Adrenal gland (tissue), 12 donors: Measurements from ENCODE around the gene INO80C. TPM values are rescaled to one million over a fixed set of nuclear protein-coding genes. Genes with fewer than 3 reads are reported as not detected.

Source experiments
- DNase-seq, 7 donors: peaks; one replicate each; pipeline ENCODE4 v3.0.0-alpha.2; 2019 to 2020
- H3K27ac ChIP-seq, 5 donors: fragments of 200-600 bp; sonication (generic) in 4 of 5; 1 replicate in 3 of 5; 2 replicates in 2 of 5; pipeline versions ENCODE4 v1.5.1 to v1.8.0; 2016 to 2020; ENCODE audit warnings: mild to moderate bottlenecking in 1 of 5
- H3K27me3 ChIP-seq: fragments of 200-600 bp; 2 replicates; pipeline ENCODE4 v1.8.0; 2021
- H3K36me3 ChIP-seq, 2 donors: fragments of 200-600 bp; replicated peaks in 1 of 2; 1 replicate in 1 of 2; 2 replicates in 1 of 2; pipeline versions ENCODE4 v1.5.1 to v1.8.0; 2018 to 2022
- H3K4me1 ChIP-seq, 2 donors: fragments of 200-600 bp; replicated peaks in 1 of 2; 1 replicate in 1 of 2; 2 replicates in 1 of 2; pipeline versions ENCODE4 v1.5.1 to v1.8.0; 2018 to 2021
- H3K4me3 ChIP-seq, 4 donors: fragments of 200-600 bp; sonication (generic) in 3 of 4; one replicate each; pipeline ENCODE4 v1.5.1; 2016 to 2018
- H3K9me3 ChIP-seq, 3 donors: fragments of 200-600 bp; sonication (generic) in 1 of 3; replicated peaks in 1 of 3; 1 replicate in 2 of 3; 2 replicates in 1 of 3; pipeline versions ENCODE4 v1.5.1 to v1.8.0; 2016 to 2021
- POLR2A ChIP-seq, 2 donors: fragments of 450-650 bp; IDR thresholded peaks; one replicate each; pipeline ENCODE4 v1.6.1; 2017; ENCODE audit warnings: antibody characterized with exemption in 2 of 2, mild to moderate bottlenecking in 2 of 2, moderate library complexity in 1 of 2
- WGBS, 4 donors: extraction: QIAGEN DNeasy Blood & Tissue Kit in 2 of 4; methylation state at CpG; one replicate each; pipeline versions ENCODE4 v1.1.5 to v1.1.7; 2013 to 2017; 5-methylcytosine and 5-hydroxymethylcytosine counted together
- intact Hi-C, 2 donors: fragments of 100-400 bp; cut with DNase I; formaldehyde crosslinking; loops; one replicate each; pipeline versions ENCODE4 v1.14.1 to v1.15.0; 2022 to 2023
- polyA plus RNA-seq, 3 donors: library from polyadenylated mRNA; stranded (reverse); fragments of 200-250 nt in 2 of 3; fragments of 350-450 nt in 1 of 3; fragmentation: Illumina TruSeq in 1 of 3; extraction: RNeasy Lipid Tissue Mini Kit (QIAGEN cat#74804) in 1 of 3; gene quantifications; one replicate each; pipeline ENCODE4 v1.2.3, GENCODE V29; 2013 to 2014
- total RNA-seq, 9 donors: library from RNA; depleted of rRNA in 4 of 9; stranded (reverse); fragments of >200 nt in 4 of 9; fragments of 120-200 nt in 1 of 9; fragmentation: NEBNext Ultra II Directional in 1 of 9; extraction: Animal tissue kit (Norgen Biotek cat#: 25700) in 1 of 9; gene quantifications; one replicate each; pipeline versions ENCODE4 v1.1.0 to v1.2.4, GENCODE V29; 2013 to 2023
- TF ChIP-seq, protein P1 (sequence below), 6 experiments: fragments of 450-650 bp in 4 of 6; fragments of 200-600 bp in 2 of 6; sonication (generic) in 1 of 6; IDR thresholded peaks; 1 replicate in 5 of 6; 2 replicates in 1 of 6; pipeline versions ENCODE4 v1.5.1 to v1.8.0; 2016 to 2021; ENCODE audit warnings: antibody characterized with exemption in 6 of 6, mild to moderate bottlenecking in 2 of 6, moderate library complexity in 1 of 6
- donor health status: healthy with polysubstance abuse.
- donor health status: Bipolar disorder and iron deficiency.
- donor health status: DM: yes; HTN: yes; CAD: no.
- donor health status: DM: no; HTN: no; CAD: no.
- donor health status: DM: no; HTN: no; CAD: no.
- donor health status: DM: yes; HTN: yes; CAD: no.

The INO80C gene
- total and polyA plus RNA-seq, 12 donors: 3.6 to 29.6 (median 19.6) TPM

DNA sequence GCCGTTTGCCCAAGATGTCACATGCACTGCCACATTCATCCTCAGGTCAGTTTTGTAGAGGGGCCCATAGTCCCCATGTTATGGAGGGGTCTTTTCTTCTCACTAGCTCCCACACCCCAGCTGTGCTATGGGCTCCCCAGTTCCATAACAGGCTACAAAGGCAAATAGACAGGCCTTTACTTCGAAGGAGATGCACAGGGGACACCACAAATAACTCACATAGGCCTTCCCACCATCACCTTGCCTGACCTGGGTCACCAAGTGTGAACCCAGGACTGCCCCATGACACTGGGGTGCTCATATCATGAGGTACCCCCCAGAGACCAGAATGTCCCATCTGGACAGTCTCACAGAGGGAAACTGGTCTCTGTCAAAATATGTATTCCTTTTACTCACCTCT lies 15.0 kb upstream of the INO80C start:
- H3K4me3 ChIP-seq: no peak overlapping the region
- WGBS, 4 donors: 81 to 94% (median 92%) methylated on average over 2 of the region's 2 CpGs
- no peaks in the 10 kb centered on the region for H3K27me3 ChIP-seq
- intact Hi-C loops: no loop called here
- no peaks in the 10 kb centered on the region for H3K9me3 ChIP-seq
- DNase-seq: no peak
- H3K27ac ChIP-seq: peak overlapping the region in 1 of 5 donors; percentile 6
- no peaks in the 10 kb centered on the region for H3K36me3 ChIP-seq
- no peak for TF ChIP-seq POLR2A (IDR thresholded peaks at IDR 0.05)
- TF ChIP-seq, protein P1, sequence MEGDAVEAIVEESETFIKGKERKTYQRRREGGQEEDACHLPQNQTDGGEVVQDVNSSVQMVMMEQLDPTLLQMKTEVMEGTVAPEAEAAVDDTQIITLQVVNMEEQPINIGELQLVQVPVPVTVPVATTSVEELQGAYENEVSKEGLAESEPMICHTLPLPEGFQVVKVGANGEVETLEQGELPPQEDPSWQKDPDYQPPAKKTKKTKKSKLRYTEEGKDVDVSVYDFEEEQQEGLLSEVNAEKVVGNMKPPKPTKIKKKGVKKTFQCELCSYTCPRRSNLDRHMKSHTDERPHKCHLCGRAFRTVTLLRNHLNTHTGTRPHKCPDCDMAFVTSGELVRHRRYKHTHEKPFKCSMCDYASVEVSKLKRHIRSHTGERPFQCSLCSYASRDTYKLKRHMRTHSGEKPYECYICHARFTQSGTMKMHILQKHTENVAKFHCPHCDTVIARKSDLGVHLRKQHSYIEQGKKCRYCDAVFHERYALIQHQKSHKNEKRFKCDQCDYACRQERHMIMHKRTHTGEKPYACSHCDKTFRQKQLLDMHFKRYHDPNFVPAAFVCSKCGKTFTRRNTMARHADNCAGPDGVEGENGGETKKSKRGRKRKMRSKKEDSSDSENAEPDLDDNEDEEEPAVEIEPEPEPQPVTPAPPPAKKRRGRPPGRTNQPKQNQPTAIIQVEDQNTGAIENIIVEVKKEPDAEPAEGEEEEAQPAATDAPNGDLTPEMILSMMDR (IDR thresholded peaks at IDR 0.05): no peak
- no peaks in the 10 kb centered on the region for H3K4me1 ChIP-seq

GRCh38 chr18:35511833-35512232 lies 14.1 kb upstream of the INO80C start:
- Histone ChIP-seq H3K4me3 (no peak overlapping the region), H3K4me1 (no peaks in the 10 kb centered on the region), H3K27ac (no peak overlapping the region), H3K36me3 (no peaks in the 10 kb centered on the region), H3K27me3 (no peaks in the 10 kb centered on the region), H3K9me3 (no peaks in the 10 kb centered on the region)
- WGBS, 4 donors: 67 to 81% (median 73%) methylated on average over 1 of the region's 1 CpG
- no peak for TF ChIP-seq POLR2A (IDR thresholded peaks at IDR 0.05)
- TF ChIP-seq, protein P1 (IDR thresholded peaks at IDR 0.05): peak in 1 of 6 experiments; percentile 8
- intact Hi-C loops: no loop called here
- DNase-seq: no peak

DNA sequence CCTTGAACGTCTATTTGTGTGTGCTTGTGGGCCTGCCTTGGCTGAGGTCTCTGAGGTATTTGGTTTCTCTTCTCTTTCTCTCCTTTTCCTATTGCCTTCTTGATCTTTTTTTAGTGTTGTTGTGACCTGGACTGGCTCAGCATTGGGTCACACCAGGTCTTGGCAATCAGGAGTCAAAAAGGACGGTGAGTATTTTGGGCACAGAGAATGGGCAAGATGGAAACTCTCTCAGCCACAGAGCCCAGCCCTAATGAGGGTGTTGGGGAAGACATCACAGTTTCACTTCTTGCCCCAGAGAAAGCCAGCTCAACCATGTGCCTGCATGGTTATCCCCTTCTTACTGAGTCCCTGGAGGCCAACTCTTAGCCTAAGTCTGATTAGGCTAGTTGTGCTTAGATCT lies 13.7 kb upstream of the INO80C start:
- Histone ChIP-seq H3K4me1 (no peaks in the 10 kb centered on the region), H3K9me3 (no peaks in the 10 kb centered on the region), H3K4me3 (no peak overlapping the region), H3K36me3 (no peaks in the 10 kb centered on the region), H3K27me3 (no peaks in the 10 kb centered on the region), H3K27ac (no peak overlapping the region)
- intact Hi-C loops: no loop called here
- DNase-seq: no peak
- 72 to 89% (median 74%) methylated on average over 2 of the region's 2 CpGs for WGBS, 4 donors
- no peak for TF ChIP-seq POLR2A (IDR thresholded peaks at IDR 0.05)
- TF ChIP-seq, protein P1 (IDR thresholded peaks at IDR 0.05): no peak

DNA sequence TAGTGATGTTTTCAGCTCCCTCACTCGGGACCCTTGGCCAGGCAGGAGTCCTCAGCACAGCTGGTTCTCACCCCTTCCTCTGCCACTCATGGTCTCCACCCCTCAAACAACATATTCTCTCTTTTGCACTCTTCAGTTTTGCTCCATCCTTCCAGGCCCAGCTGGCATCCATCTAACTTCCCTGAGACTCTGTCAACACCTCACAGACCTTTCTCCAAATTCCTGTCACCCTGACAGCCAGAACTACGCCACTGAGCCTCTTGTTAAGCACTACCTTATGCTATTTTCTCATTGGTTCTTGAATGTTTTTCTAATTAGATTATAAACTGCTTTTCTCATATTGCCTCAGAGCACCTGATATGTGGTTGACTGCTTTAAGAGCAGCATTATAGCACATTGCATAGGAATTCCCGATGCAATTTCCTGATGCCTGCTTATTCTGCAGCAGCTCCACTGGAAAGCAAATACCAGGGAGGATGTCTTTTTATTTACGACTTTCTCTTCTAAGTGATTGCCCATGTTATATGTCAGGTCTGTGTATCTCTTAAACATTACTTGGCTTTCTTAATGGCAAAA lies 12.4 kb upstream of the INO80C start:
- intact Hi-C loops: no loop called here

DNA sequence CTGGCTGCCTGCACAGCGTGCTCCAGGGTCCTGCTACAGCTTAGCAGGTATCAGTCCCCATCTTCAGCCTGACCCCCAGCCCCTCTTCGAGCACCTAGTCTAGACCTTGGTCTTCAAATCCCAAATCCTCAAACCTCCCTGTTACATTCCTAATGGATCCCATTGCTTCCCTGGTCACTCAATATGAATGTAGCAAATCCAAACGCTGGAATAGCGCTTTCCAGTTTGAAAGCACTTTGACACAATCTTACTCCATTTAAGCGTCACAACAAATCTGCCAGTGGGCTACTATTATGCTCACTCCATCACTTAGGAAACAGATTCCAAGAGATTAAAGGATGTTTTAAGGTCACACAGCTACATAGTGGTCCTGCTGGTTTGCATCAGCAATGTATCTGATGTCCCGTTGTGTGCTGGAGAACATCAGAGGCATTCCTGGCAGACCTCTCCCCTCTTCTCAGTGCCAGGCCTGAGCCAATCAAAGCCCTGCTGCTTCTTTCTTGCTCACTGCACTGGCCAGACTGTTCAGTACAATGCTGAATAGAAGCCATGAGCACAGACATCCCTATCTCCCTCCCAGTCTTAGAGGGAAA lies 11.1 kb upstream of the INO80C start:
- H3K4me1 ChIP-seq: no peaks in the 10 kb centered on the region
- intact Hi-C loops: no loop called here
- no peak for DNase-seq
- H3K36me3 ChIP-seq: no peaks in the 10 kb centered on the region
- no peaks in the 10 kb centered on the region for H3K27me3 ChIP-seq
- H3K4me3 ChIP-seq: no peak overlapping the region
- 74 to 78% (median 76%) methylated on average over 6 of the region's 6 CpGs for WGBS, 4 donors
- TF ChIP-seq, protein P1 (IDR thresholded peaks at IDR 0.05): no peak
- no peak for TF ChIP-seq POLR2A (IDR thresholded peaks at IDR 0.05)
- no peaks in the 10 kb centered on the region for H3K9me3 ChIP-seq
- H3K27ac ChIP-seq: no peak overlapping the region

More for the DNA sequence above, 12.4 kb upstream of the INO80C start:
- no peaks in the 10 kb centered on the region for H3K9me3 ChIP-seq
- H3K27ac ChIP-seq: no peak overlapping the region
- H3K27me3 ChIP-seq: no peaks in the 10 kb centered on the region
- TF ChIP-seq POLR2A (IDR thresholded peaks at IDR 0.05): no peak
- WGBS, 4 donors: 57 to 66% (median 62%) methylated on average over 4 of the region's 4 CpGs
- no peak overlapping the region for H3K4me3 ChIP-seq
- H3K4me1 ChIP-seq: no peaks in the 10 kb centered on the region
- DNase-seq: no peak
- no peaks in the 10 kb centered on the region for H3K36me3 ChIP-seq
